Fibroblast of villous mesenchyme (primary cell): ENCODE measurements around the gene RTL5. TPM values are rescaled to one million over a fixed set of nuclear protein-coding genes. Genes with fewer than 3 reads are reported as not detected.

Source experiments
- DNase-seq: peaks from one replicate; pipeline ENCODE4 v3.0.0-alpha.2; 2010; ENCODE audit warnings: low read depth
- H3K4me3 ChIP-seq: 2 replicates; pipeline ENCODE4 v1.5.1; 2011; ENCODE audit warnings: low read depth, mild to moderate bottlenecking, low read length
- total RNA-seq: library from RNA; depleted of rRNA; stranded (reverse); fragments of >200 nt; gene quantifications from 2 replicates; pipeline ENCODE4 v1.2.3, GENCODE V29; 2012
- TF ChIP-seq, protein P1 (sequence below): IDR thresholded peaks from 2 replicates; pipeline ENCODE4 v1.5.1; 2012; ENCODE audit warnings: low read depth, mild to moderate bottlenecking, low read length; ENCODE audit not compliant: insufficient read depth

RTL5 gene
- total RNA-seq, 1 donor: 2.2 TPM

DNA sequence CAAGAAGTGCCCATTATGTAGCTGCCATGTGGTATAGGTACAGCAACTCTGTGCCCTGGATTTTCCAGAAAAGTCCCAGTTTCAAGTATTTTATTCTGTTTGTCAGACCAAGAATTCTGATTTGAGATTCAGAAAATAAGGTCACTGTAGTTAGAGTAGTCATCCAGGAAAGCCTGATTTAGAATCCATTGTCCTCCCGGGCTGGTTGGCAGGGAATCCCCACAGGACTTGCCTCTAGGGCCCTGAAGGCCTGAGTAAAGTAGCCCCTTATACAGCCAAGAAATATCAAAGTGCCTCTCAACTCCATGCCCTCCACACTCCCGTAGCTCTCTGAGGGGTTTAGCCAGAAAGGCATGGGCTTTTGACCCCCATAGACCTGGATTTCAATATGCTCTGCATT, 36.3 kb downstream of the RTL5 start:
- TF ChIP-seq, protein P1, sequence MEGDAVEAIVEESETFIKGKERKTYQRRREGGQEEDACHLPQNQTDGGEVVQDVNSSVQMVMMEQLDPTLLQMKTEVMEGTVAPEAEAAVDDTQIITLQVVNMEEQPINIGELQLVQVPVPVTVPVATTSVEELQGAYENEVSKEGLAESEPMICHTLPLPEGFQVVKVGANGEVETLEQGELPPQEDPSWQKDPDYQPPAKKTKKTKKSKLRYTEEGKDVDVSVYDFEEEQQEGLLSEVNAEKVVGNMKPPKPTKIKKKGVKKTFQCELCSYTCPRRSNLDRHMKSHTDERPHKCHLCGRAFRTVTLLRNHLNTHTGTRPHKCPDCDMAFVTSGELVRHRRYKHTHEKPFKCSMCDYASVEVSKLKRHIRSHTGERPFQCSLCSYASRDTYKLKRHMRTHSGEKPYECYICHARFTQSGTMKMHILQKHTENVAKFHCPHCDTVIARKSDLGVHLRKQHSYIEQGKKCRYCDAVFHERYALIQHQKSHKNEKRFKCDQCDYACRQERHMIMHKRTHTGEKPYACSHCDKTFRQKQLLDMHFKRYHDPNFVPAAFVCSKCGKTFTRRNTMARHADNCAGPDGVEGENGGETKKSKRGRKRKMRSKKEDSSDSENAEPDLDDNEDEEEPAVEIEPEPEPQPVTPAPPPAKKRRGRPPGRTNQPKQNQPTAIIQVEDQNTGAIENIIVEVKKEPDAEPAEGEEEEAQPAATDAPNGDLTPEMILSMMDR: no peak
- no peak for DNase-seq
- no peak overlapping the region for H3K4me3 ChIP-seq

DNA sequence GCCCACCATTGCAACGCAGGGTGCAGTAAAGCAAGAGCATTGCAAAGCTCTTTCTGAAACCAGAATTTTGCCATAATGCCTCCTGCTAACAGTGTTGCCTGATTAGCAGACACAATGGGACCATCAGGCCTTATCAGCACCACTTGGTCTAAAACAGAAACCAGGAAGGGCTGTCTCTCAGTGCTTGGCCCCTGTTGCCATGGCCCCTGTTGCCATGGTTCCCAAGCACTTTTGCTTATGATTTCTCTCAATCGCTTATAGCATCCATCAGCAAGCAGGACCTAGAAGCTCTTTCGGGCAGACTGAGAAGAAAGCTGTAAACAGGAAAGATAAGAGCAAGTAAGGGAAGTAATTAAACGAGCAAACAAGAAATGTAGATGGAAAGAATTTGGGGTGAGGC, 36.8 kb downstream of the RTL5 start:
- H3K4me3 ChIP-seq: no peak overlapping the region
- TF ChIP-seq, protein P1: no peak
- DNase-seq: peak; percentile 18

DNA sequence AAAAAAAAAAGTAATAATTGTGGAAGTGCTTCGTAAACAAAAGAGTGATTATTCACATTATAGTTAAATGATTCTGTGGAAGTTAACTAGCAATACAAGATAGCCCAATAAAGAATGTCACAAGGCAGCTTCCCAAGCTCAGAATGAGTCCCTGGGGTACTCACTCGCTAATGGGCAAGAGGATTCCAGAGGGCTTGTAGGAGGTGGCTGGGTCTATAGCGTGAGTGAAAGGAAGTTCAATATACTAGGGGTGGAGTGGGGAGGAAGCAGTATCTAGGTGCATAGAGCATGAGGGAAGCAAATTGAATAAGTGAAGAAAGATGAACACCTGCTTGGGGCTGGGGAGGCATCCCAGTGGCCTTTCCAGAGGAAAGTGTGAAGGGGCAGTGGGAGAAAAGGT, 42.5 kb downstream of the RTL5 start:
- H3K4me3 ChIP-seq: no peak overlapping the region
- TF ChIP-seq, protein P1: no peak

DNA sequence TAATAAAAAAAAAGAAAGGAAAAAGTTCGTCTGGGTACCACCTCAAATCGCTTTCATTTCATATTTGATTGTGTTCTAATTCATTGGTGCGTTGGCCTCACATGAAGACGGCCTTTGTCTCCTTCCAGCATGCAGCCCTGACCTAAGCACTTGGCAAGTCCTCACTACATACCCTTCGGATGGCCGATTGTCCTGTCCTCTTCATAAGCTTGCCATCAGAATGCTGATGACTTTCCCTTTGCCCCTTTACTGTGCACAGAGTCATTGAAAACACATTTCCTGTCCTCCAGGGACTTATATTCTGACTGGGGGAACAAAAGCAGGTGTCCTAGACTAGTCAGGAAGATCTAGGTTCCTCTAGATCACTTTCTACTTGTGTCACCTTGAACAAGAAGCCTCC, 43.0 kb downstream of the RTL5 start:
- no peak overlapping the region for H3K4me3 ChIP-seq
- no peak for DNase-seq
- TF ChIP-seq, protein P1: no peak

More for the DNA sequence above, 42.5 kb downstream of the RTL5 start:
- DNase-seq: no peak

DNA sequence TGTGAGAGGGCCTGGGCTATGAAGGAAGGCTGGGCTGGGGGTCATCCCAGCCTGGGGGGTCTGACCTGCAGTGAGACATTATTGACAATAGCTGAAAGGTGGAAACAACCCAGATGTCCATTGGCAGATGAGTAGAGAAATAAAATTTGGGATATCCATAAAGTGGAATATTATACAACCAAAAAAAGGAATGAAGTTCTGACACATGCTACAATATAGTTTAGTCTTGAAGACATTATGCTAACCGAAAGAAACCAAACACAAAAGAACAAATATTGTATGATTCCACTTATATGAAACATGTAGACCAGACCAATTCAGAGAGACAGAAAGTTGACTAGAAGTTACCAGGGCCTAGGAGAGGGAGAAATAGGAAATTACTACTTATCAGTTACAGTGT, 44.7 kb downstream of the RTL5 start:
- TF ChIP-seq, protein P1: no peak
- H3K4me3 ChIP-seq: no peak overlapping the region
- DNase-seq: no peak

DNA sequence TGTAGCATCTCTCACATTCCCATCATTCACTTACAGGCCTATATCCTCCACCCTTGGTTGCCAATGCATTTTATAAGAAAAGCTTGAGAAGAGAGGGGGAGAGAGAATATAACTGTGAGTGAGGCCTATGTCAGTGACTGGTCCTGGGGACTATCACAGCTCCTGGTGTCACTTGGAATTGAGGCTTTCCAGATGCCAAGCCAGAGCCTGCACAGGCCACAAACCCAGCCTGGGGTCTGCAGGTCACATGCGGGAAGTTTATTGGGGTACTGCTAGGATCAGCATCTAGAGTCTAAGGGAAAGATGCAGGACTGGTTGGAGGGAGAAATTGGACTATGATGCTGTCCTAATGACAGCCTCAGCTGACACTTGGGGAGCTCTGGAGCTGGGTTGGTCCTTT, 47.6 kb downstream of the RTL5 start:
- TF ChIP-seq, protein P1: no peak

DNA sequence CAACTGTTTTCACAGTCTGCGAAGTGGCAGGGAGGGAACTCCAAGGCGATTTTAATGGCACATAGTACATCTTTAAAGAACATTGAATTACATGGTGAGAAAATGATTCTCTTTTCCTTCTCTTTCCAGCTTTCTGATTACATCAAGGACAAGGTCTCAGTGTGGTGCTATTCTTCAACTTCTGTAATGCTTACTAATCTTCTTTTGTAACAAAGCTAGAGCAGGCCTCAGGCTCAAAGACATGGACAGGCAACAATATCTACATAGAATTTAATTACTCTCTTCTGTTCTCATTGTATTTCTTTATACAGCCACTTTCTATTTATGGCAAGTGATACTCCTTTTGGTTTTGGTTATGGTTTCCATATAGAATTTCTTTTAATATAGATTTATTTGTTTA, 48.4 kb downstream of the RTL5 start:
- DNase-seq: no peak
- TF ChIP-seq, protein P1: no peak

More for the DNA sequence above, 47.6 kb downstream of the RTL5 start:
- DNase-seq: no peak
- H3K4me3 ChIP-seq: no peak overlapping the region

More for the DNA sequence above, 48.4 kb downstream of the RTL5 start:
- H3K4me3 ChIP-seq: no peak overlapping the region
